HepG2 (cell line): Measurements from ENCODE around the gene POC1B. TPM values are rescaled to one million over a fixed set of nuclear protein-coding genes. Genes with fewer than 3 reads are reported as not detected.

Experiments used
- ATAC-seq: fragments of 200-7000 bp; cut with Tn5 transposase; 3 replicates; pipeline ENCODE4 v1.9.1; 2020; ENCODE audit warnings: mild to moderate bottlenecking, moderate library complexity
- BruUV-seq: library from RNA; stranded (reverse); fragments of 400-500 nt; replicated peaks from 2 replicates; lab custom pipeline; 2021; lab: Mats Ljungman, UMichigan
- CTCF ChIA-PET: fragments of 300-600 bp; formaldehyde crosslinking; extraction: SDS; loops from one replicate; lab custom pipeline; 2021; ENCODE audit warnings: low total read pairs, inconsistent platforms, low intra/inter-chr PET ratio; lab: Yijun Ruan, JAX
- POLR2A ChIA-PET: fragments of 350-600 bp; sonication (Branson Sonifier 250); formaldehyde crosslinking; loops from one replicate; lab custom pipeline; 2020; ENCODE audit warnings: antibody characterized with exemption, inconsistent platforms; lab: Yijun Ruan, JAX
- DNase-seq: peaks from one replicate; pipeline ENCODE4 v3.0.0-alpha.2; 2015; ENCODE audit warnings: low spot score
- FAIRE-seq: peaks from 3 replicates; lab custom pipeline; 2011; peaks lifted over from hg19 to GRCh38; lab: Jason Lieb, UNC
- H2AFZ ChIP-seq: one replicate; pipeline ENCODE4 v1.6.1; 2011; ENCODE audit warnings: low read length, inconsistent platforms
- H3K27ac ChIP-seq: fragments of 300-600 bp; 3 replicates; pipeline ENCODE4 v1.8.0; 2011; ENCODE audit warnings: mixed run types, mild to moderate bottlenecking, mixed read lengths, low read length, inconsistent platforms; ENCODE audit not compliant: insufficient read depth; ENCODE audit errors: extremely low read length
- H3K27me3 ChIP-seq, 2 experiments: fragments of 200-600 bp in 1 of 2; 2 replicates in 1 of 2; 3 replicates in 1 of 2; pipeline versions ENCODE4 v1.6.0 to v1.8.0; 2011; ENCODE audit warnings: low read length in 2 of 2, mild to moderate bottlenecking in 2 of 2, moderate library complexity in 2 of 2, inconsistent platforms in 1 of 2; ENCODE audit not compliant: insufficient read depth in 2 of 2, control insufficient read depth in 1 of 2
- H3K36me3 ChIP-seq, 2 experiments: fragments of 200-600 bp in 1 of 2; replicated peaks in 1 of 2; 2 replicates in 1 of 2; 3 replicates in 1 of 2; pipeline versions ENCODE4 v1.5.1 to v1.8.0; 2011; ENCODE audit warnings: low read length in 2 of 2, inconsistent platforms in 1 of 2; ENCODE audit not compliant: insufficient read depth in 2 of 2, control insufficient read depth in 1 of 2
- H3K4me1 ChIP-seq: 2 replicates; pipeline ENCODE4 v1.5.1; 2012; ENCODE audit warnings: low read length, inconsistent platforms; ENCODE audit not compliant: insufficient read depth
- H3K4me2 ChIP-seq: 2 replicates; pipeline ENCODE4 v1.6.0; 2011; ENCODE audit warnings: low read depth, low read length, inconsistent platforms
- H3K4me3 ChIP-seq, 3 experiments: fragments of 200-600 bp in 1 of 3; sonication (generic), shearing (Covaris generic) in 1 of 3; replicated peaks in 1 of 3; 2 replicates each; pipeline ENCODE4 v1.5.1; 2011 to 2016; ENCODE audit warnings: low read length in 3 of 3, inconsistent platforms in 2 of 3, low read depth in 2 of 3, mild to moderate bottlenecking in 2 of 3, control low read depth in 1 of 3, mixed read lengths in 1 of 3; ENCODE audit not compliant: insufficient read depth in 1 of 3
- H3K79me2 ChIP-seq: one replicate; pipeline ENCODE4 v1.6.1; 2011; ENCODE audit warnings: low read length, inconsistent platforms; ENCODE audit not compliant: insufficient read depth
- H3K9ac ChIP-seq: 2 replicates; pipeline ENCODE4 v1.6.0; 2011; ENCODE audit warnings: mild to moderate bottlenecking, low read depth, low read length, inconsistent platforms; ENCODE audit not compliant: insufficient read depth
- H3K9me3 ChIP-seq: 2 replicates; pipeline ENCODE4 v1.5.1; 2012; ENCODE audit warnings: mild to moderate bottlenecking, low read length
- H4K20me1 ChIP-seq: 2 replicates; pipeline ENCODE4 v1.6.0; 2011; ENCODE audit warnings: inconsistent platforms, mild to moderate bottlenecking, low read length, moderate library complexity; ENCODE audit not compliant: insufficient read depth
- CBX1 ChIP-seq: IDR thresholded peaks from one replicate; pipeline ENCODE4 v1.6.1; 2016; ENCODE audit warnings: antibody characterized with exemption, low read depth
- ELK4 ChIP-seq: sonication (generic); formaldehyde crosslinking; IDR thresholded peaks from 2 replicates; pipeline ENCODE4 v1.9.0; 2021; ENCODE audit warnings: missing genetic modification reagents, borderline replicate concordance
- FLYWCH1 ChIP-seq: sonication (generic); formaldehyde crosslinking; IDR thresholded peaks from 2 replicates; pipeline ENCODE4 v1.8.1; 2023; ENCODE audit warnings: mild to moderate bottlenecking, missing genetic modification reagents
- HOXA7 ChIP-seq: sonication (generic); formaldehyde crosslinking; IDR thresholded peaks from 2 replicates; pipeline ENCODE4 v1.8.1; 2022; ENCODE audit warnings: mild to moderate bottlenecking, missing genetic modification reagents, moderate library complexity
- MXD1 ChIP-seq: sonication (generic); formaldehyde crosslinking; IDR thresholded peaks from 2 replicates; pipeline ENCODE4 v1.4.0; 2020; ENCODE audit warnings: mild to moderate bottlenecking, missing genetic modification reagents
- NRL ChIP-seq: sonication (generic); formaldehyde crosslinking; IDR thresholded peaks from 2 replicates; pipeline ENCODE4 v1.5.0; 2020; ENCODE audit warnings: missing genetic modification reagents, mild to moderate bottlenecking, moderate library complexity, borderline replicate concordance
- PAF1 ChIP-seq: IDR thresholded peaks from 2 replicates; pipeline ENCODE4 v1.6.1; 2016; ENCODE audit warnings: missing genetic modification reagents, missing compliant biosample characterization
- ZBTB4 ChIP-seq: sonication (generic); formaldehyde crosslinking; IDR thresholded peaks from 2 replicates; pipeline ENCODE4 v1.4.0; 2020; ENCODE audit warnings: missing genetic modification reagents, mild to moderate bottlenecking, borderline replicate concordance
- ZNF101 ChIP-seq: sonication (generic); formaldehyde crosslinking; IDR thresholded peaks from 2 replicates; pipeline ENCODE4 v1.4.0; 2020; ENCODE audit warnings: mild to moderate bottlenecking, low read depth, missing genetic modification reagents, borderline replicate concordance
- ZNF274 ChIP-seq: sonication (generic); formaldehyde crosslinking; IDR thresholded peaks from 2 replicates; pipeline ENCODE4 v1.5.1; 2020; ENCODE audit warnings: mild to moderate bottlenecking, missing genetic modification reagents
- ZNF296 ChIP-seq: sonication (generic); formaldehyde crosslinking; conservative IDR thresholded peaks from 2 replicates; pipeline ENCODE4 v1.5.0; 2020; ENCODE audit warnings: mild to moderate bottlenecking, missing genetic modification reagents
- WGBS: methylation state at CpG from one replicate; pipeline ENCODE4 v1.1.6; 2017; ENCODE audit warnings: low lambda C conversion rate; 5-methylcytosine and 5-hydroxymethylcytosine counted together
- in situ Hi-C: cut with HindIII; loops from 2 replicates; pipeline ENCODE4 v1.10.0; 2017; ENCODE audit warnings: low pct_unique_long_range_greater_than_20kb; ENCODE audit not compliant: extremely low pct_ligation_motif_present
- intact Hi-C: fragments of 100-400 bp; cut with micrococcal nuclease; formaldehyde crosslinking; loops from one replicate; pipeline ENCODE4 v1.10.0; 2022; ENCODE audit not compliant: unreplicated experiment
- polyA plus RNA-seq, 8 experiments: library from polyadenylated mRNA; depleted of rRNA in 3 of 8; stranded (reverse) in 7 of 8; unstranded in 1 of 8; fragments of >200 nt; fragmentation: Illumina TruSeq in 4 of 8; extraction: Trizol in 4 of 8; gene quantifications; 2 replicates each; pipeline versions ENCODE4 v1.2.1 to v1.2.3, GENCODE V29; 2011 to 2016; ENCODE audit warnings: low read depth in 4 of 8, missing spikeins in 1 of 8, mixed read lengths in 1 of 8; ENCODE audit not compliant: insufficient read depth in 1 of 8
- total RNA-seq, 5 experiments: library from RNA; depleted of rRNA; stranded (reverse); fragments of >200 nt; fragmentation: Illumina TruSeq; extraction: Trizol; gene quantifications; 2 replicates each; pipeline ENCODE4 v1.2.3, GENCODE V29; 2016; ENCODE audit warnings: low read depth in 1 of 5
- TF ChIP-seq, protein P1 (sequence below): sonication (generic); formaldehyde crosslinking; IDR thresholded peaks from 2 replicates; pipeline ENCODE4 v1.4.0; 2020; ENCODE audit warnings: mild to moderate bottlenecking, missing genetic modification reagents

POC1B gene
- total and polyA plus RNA-seq, 2 of the 13 experiments (the other 11 are each of a cell fraction or from before 2014, with no cell fraction given), result 9.3 to 11.0 TPM

DNA sequence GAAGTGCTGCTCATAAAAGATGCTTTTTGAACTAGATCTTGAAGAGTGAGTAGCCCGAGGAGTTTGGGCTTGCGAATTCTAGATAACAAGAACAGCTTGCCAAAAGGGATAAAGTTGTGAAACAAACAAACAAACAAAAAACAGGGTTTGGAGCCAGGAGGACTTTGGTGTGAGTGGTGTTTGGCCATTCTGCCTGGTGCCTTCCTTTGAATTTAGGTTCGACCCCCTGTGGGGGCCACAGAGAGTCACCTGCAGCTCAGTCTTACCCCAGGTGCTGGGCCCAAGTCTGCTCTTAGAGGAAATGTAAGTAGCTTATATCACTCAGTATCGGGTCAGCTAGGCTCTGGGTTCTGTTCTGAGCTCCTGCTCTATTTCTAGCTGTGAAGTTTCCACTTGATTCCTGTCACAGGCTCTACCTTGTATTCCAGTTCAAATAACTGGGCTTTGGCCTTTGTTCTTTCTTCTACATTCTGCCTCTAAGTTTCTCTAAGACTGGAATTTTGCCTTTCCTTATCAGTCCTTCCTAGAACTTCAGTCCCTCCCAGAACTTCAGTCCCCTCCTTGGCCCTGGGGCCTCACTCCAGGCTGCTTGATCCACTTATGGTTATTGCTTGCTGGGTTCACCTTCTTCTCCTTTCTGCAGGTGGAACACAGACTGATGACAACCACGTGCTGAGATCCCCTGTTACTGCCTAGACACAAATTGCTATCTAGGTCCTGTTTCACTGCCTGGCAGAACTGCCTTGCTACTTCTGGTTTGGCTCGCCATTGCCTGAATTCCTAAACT, 153.1 kb downstream of the POC1B start:
- POLR2A ChIA-PET, result interaction anchor here (17.8 kb wide), 1 partner anchor 17 kb away, joined by 430 read pairs; the partner anchor contains the start of gene DUSP6
- no TSS peak for BruUV-seq
- WGBS, result 67% methylated on average over 6 of the region's 6 CpGs
- H3K27ac ChIP-seq, result peak overlapping the region; percentile 8
- TF ChIP-seq, protein P1, sequence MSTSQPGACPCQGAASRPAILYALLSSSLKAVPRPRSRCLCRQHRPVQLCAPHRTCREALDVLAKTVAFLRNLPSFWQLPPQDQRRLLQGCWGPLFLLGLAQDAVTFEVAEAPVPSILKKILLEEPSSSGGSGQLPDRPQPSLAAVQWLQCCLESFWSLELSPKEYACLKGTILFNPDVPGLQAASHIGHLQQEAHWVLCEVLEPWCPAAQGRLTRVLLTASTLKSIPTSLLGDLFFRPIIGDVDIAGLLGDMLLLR, result no peak
- TF ChIP-seq ZNF101 (CRISPR knock-in tag) (no peak), ZNF274 (CRISPR knock-in tag) (no peak), ZNF296 (CRISPR knock-in tag) (no peak), FLYWCH1 (no peak), MXD1 (CRISPR knock-in tag) (no peak), CBX1 (no peak), ELK4 (CRISPR knock-in tag) (no peak), HOXA7 (CRISPR knock-in tag) (no peak), PAF1 (CRISPR knock-in tag) (no peak), ZBTB4 (CRISPR knock-in tag) (no peak), NRL (CRISPR knock-in tag) (no peak)
- no peak overlapping the region for H3K9ac ChIP-seq
- CTCF ChIA-PET, result no interaction called here
- no peak overlapping the region for H3K4me3 ChIP-seq
- no peak overlapping the region for H2AFZ ChIP-seq
- H3K36me3 ChIP-seq, result no peaks in the 10 kb centered on the region
- no peaks in the 10 kb centered on the region for H3K27me3 ChIP-seq
- intact Hi-C loops (no loop called here), in situ Hi-C loops (no loop called here)
- H3K4me1 ChIP-seq, result peaks cover 83% of the 10 kb centered on the region
- H3K4me2 ChIP-seq, result no peak overlapping the region
- FAIRE-seq, result no peak
- no peak for DNase-seq
- ATAC-seq, result no peak
- no peaks in the 10 kb centered on the region for H3K79me2 ChIP-seq
- no peaks in the 10 kb centered on the region for H3K9me3 ChIP-seq
- H4K20me1 ChIP-seq, result no peaks in the 10 kb centered on the region
